HL-60/S4 (cell line): ENCODE data around the gene PKN1.
"Not testable (repeated sequence)": the region's sequence is repeated elsewhere in the genome, so short reads cannot be mapped to it uniquely, and the experiment has no call there.

Experiments used
- in situ Hi-C: fragments of 300-500 bp; cut with MboI; formaldehyde crosslinking; loops from 2 replicates; pipeline ENCODE4 v1.14.3; 2022; ENCODE audit warnings: low sequenced_read_pairs

The PKN1 gene

DNA sequence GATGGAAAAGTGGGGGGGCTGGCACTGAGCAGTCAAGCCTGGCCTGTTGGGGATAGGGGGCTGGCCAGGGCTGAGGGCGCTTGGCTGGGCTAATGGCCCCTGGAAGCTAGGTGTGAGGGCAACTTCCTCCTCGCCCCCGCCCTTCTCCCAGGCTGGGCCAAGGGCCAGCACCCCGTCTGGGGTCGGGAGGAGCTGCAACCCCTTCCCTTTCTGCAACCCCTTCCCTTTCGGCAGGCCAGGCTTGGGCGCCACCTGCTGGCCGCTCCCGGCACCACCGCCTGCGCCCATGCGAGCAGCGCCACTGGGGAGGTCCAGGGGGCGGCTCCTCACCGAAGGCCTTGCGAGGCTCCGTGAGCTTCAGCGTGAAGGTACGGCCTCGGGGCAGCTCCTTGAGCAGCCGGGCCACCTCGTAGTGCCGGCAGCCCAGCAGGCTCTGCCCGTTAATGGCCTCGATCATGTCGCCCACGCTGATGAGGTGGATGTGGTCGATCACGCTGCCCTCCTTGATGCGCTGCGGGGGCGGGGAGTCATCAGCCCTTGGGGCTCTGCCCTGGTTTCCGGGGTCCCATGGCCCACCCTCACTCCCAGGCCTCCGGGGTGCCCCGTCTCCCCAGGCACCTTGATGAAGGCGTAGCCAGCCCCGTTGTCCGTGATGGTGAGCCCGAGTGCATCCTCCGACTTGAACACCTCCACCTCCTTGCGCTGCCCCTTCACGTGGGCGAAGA is 47.0 kb downstream of the PKN1 start:
- in situ Hi-C loops, result loop anchor here (10.0 kb wide), 2 partner anchors 285 to 605 kb away; partner anchors contain the start of gene NANOS3

GRCh38 chr19:14480700-14481079 is 47.6 kb downstream of the PKN1 start:
- in situ Hi-C loops, result loop anchor here (10.0 kb wide), 2 partner anchors 286 to 606 kb away; partner anchors contain the start of gene NANOS3

- in situ Hi-C loops, result loop anchor here (10.0 kb wide), 2 partner anchors 288 to 608 kb away; partner anchors contain the start of gene NANOS3
These were observed 49.3 kb downstream of the PKN1 start for GRCh38 chr19:14482172-14482941.

- in situ Hi-C loops, result loop anchor here (10.0 kb wide), 2 partner anchors 293 to 613 kb away; partner anchors contain the start of gene NANOS3
These were observed 54.4 kb downstream of the PKN1 start for GRCh38 chr19:14487370-14488125.

- in situ Hi-C loops, result no loop called here
These were observed 59.7 kb downstream of the PKN1 start for GRCh38 chr19:14492756-14493337.

- in situ Hi-C loops, result no loop called here
These were observed 61.3 kb downstream of the PKN1 start for GRCh38 chr19:14494411-14494810.

DNA sequence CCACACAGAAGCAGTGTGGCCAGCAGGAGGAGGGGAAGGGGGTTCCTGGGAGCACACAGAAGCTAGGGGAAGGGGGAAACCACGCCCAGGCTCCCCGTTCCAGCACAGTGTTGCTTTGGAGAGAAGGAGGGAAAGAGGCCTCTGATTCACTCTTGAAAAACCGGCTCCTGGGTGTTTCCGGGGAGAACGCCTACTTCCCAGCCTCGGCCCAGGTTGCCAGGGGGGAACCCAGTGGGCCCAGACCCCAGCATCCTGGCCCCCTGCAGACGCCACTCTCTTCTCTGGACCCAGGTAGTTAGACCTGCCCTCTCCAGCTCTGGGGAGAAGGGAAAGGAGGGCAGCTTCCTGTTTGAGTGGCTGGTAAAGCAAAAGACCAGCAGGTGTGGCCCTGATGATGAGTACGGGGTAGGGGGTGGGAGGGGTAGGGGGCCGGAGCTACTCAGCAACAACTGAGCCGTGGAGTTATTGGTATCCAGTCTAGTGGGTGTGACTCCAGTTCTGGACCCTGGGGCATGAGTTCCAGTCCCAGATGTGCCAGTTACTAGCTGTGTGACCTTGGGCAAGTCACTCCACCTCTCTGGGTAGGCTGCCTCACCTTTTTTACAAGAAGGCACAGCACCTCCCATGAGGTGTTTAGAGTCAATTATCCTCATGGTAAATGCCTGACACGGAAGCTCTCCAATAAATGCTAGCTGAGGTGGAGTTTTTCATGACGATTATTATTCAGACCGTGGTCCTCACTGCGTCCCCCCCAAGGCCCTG is 62.0 kb downstream of the PKN1 start:
- in situ Hi-C loops, result no loop called here

GRCh38 chr19:14495672-14496028 is 62.5 kb downstream of the PKN1 start:
- in situ Hi-C loops, result no loop called here

GRCh38 chr19:14496029-14496833 is 63.1 kb downstream of the PKN1 start, which contains the start of gene GIPC1:
Gene GIPC1 (minus strand): TSS chr19:14496127. CDS start chr19:14482976, 13,151 bp downstream.
- in situ Hi-C loops, result no loop called here

DNA sequence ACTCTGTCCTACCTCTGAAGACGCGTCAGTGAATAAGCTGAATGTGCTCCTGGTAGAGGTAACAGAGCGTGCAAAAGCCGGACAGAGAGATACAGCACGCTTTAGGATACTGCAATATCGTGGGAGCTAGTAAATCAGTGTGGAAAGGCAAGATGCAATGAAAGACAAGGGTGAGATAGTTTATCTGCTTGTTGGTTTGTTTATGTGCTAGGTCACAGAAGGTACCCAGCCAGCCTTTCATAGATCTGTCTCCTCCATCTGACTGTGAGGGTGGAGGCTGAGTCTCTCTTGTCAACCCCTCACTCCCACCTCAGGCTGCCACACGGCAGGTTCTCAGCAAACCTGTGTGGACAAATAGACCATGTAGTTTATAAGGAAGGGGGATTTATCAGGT is 63.7 kb downstream of the PKN1 start:
- in situ Hi-C loops, result no loop called here

DNA sequence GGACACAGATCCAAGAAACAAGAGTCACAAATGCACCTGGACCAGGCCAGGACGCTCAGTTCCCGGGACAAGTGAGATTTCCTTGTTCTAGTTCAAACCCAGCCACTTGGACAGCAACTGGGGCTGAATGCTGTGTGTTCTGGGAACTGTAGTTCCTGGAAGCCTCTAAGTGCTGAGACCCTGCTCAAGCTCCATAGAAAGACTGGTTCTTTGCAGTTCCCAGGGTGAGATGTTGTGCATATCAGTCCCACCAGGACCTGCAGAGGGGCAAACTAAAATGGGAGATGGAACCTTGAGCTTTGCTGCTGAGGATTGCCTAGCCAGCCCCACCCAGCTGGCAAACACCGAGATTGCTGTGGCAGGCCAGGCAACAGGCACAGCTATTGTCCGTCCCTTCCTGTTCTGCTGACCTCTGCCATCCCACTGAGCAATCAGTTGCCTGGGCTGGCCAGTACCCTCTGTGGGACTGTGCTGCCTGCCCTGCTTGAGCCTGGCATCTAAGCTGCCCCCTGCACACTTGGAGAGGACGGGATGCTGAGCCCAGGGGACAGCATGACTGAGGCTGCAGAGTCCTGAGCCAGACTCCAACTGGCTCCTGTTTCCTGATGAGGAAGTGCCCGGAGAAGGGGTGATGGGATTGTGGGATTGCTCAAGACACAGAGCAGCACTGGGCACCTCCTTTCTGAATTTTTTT is 64.3 kb downstream of the PKN1 start:
- in situ Hi-C loops, result no loop called here

- in situ Hi-C loops, result no loop called here
These were observed 69.4 kb downstream of the PKN1 start for GRCh38 chr19:14502334-14503092.

- in situ Hi-C loops, result no loop called here
These were observed 70.2 kb downstream of the PKN1 start for GRCh38 chr19:14503285-14503684.

GRCh38 chr19:14504575-14504974 is 71.5 kb downstream of the PKN1 start:
- in situ Hi-C loops, result not testable (repeated sequence)

- in situ Hi-C loops, result no loop called here
These were observed 72.6 kb downstream of the PKN1 start for GRCh38 chr19:14505488-14506239.

DNA sequence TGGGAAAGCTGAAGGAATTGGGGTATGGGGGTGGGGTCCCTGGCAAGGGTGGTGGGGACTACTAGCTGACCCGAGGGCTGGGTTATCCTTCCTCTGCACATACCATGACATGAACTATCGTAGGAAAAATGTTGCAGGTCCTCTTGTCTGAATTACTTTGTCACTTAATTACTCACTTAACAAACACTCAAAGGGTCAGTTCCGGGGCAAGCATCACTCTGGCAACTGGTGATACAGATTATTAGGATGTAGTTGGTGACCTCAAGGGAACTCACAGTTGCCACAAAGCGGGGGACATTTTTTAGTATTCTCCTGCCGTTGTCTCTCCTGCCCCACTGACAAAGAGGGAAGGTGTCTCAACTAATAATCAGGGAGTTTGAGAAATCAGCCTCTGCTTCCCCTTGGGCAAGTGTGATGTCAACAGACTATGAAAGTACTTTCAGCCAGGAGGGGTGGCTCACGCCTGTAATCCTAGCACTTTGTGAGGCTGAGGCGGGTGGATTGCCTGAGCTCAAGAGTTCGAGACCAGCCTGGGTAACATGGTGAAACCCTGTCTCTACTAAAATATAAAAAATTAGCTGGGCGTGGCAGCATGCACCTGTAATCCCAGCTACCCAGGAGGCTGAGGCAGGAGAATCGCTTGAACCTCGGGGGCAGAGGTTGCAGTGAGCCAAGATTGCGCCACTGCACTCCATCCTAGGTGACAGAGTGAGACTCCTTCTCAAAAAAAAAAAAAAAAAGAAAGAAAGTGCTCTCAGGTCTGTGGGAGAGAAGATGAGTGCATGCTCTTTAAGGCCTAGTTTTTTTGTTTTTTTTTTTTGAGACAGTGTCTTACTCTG is 74.8 kb downstream of the PKN1 start:
- in situ Hi-C loops, result no loop called here
